HG02943 (cell line): ENCODE data around the gene GH2.
"Not testable (repeated sequence)": the region's sequence is repeated elsewhere in the genome, so short reads cannot be mapped to it uniquely, and the experiment has no call there.

Experiments
- ATAC-seq: cut with Tn5 transposase; IDR thresholded peaks from one replicate; pipeline ENCODE4 v1.9.1; 2021; ENCODE audit warnings: mild to moderate bottlenecking, low read depth, moderate library complexity; ENCODE audit not compliant: unreplicated experiment

Gene GH2

GRCh38 chr17:63881935-63882601 lies at the start of gene GH2:
TSS of gene GH2 (minus strand) at chr17:63881944. CDS start at chr17:63881801, 143 bp downstream.
- ATAC-seq, result no peak

- no peak for ATAC-seq
Observed at GRCh38 chr17:63930951-63931575, 49.3 kb upstream of the GH2 start.

GRCh38 chr17:63929860-63930766 lies 48.4 kb upstream of the GH2 start:
- no peak for ATAC-seq

GRCh38 chr17:63928966-63929695 lies 47.4 kb upstream of the GH2 start:
- ATAC-seq, result no peak

- ATAC-seq, result no peak
Observed at GRCh38 chr17:63928172-63928666, 46.5 kb upstream of the GH2 start.

GRCh38 chr17:63927464-63928171 lies 45.9 kb upstream of the GH2 start:
- ATAC-seq, result no peak

GRCh38 chr17:63926164-63926563 lies 44.4 kb upstream of the GH2 start:
- no peak for ATAC-seq

- no peak for ATAC-seq
Observed at GRCh38 chr17:63925615-63926014, 43.9 kb upstream of the GH2 start.

- ATAC-seq, result not testable (repeated sequence)
Observed at GRCh38 chr17:63922402-63922801, 40.7 kb upstream of the GH2 start.

GRCh38 chr17:63920779-63921178 lies 39.0 kb upstream of the GH2 start:
- ATAC-seq, result not testable (repeated sequence)

- not testable (repeated sequence) for ATAC-seq
Observed at GRCh38 chr17:63920050-63920449, 38.3 kb upstream of the GH2 start.

- no peak for ATAC-seq
Observed at GRCh38 chr17:63919311-63919723, 37.6 kb upstream of the GH2 start.

- not testable (repeated sequence) for ATAC-seq
Observed at GRCh38 chr17:63918789-63919305, 37.1 kb upstream of the GH2 start, which contains the start of gene GH1. TSS of gene GH1 (minus strand) at chr17:63918839. CDS start at chr17:63918776, 63 bp downstream.

- no peak for ATAC-seq
Observed at GRCh38 chr17:63918305-63918704, 36.6 kb upstream of the GH2 start.

- ATAC-seq, result no peak
Observed at GRCh38 chr17:63917646-63918045, 35.9 kb upstream of the GH2 start.

GRCh38 chr17:63917206-63917605 lies 35.5 kb upstream of the GH2 start:
- not testable (repeated sequence) for ATAC-seq

GRCh38 chr17:63916566-63917185 lies 34.9 kb upstream of the GH2 start:
- ATAC-seq, result no peak

GRCh38 chr17:63915753-63916152 lies 34.0 kb upstream of the GH2 start:
- ATAC-seq, result not testable (repeated sequence)

- ATAC-seq, result no peak
Observed at GRCh38 chr17:63914471-63914870, 32.7 kb upstream of the GH2 start.
